Type B pancreatic cell (in vitro differentiated cells): Measurements from ENCODE around the gene ERP44. TPM values are rescaled to one million over a fixed set of nuclear protein-coding genes. Genes with fewer than 3 reads are reported as not detected.

Source experiments
- DNase-seq: peaks from one replicate; pipeline ENCODE4 v3.0.0; 2021; ENCODE audit warnings: mixed read lengths; ENCODE audit not compliant: unreplicated experiment; ENCODE audit errors: extremely low spot score
- H3K27ac Mint-ChIP-seq: 2 replicates; pipeline ENCODE4 v1.8.0; 2021; ENCODE audit warnings: mild to moderate bottlenecking, mixed read lengths
- H3K27me3 Mint-ChIP-seq: 2 replicates; pipeline ENCODE4 v1.8.0; 2021; ENCODE audit warnings: mixed read lengths
- H3K36me3 Mint-ChIP-seq: 2 replicates; pipeline ENCODE4 v1.8.0; 2021; ENCODE audit warnings: mixed read lengths
- H3K4me1 Mint-ChIP-seq: one replicate; pipeline ENCODE4 v1.8.0; 2021; ENCODE audit warnings: mixed read lengths; ENCODE audit not compliant: unreplicated experiment
- H3K4me3 Mint-ChIP-seq: 2 replicates; pipeline ENCODE4 v1.8.0; 2021; ENCODE audit warnings: mild to moderate bottlenecking, mixed read lengths
- H3K9me3 Mint-ChIP-seq: 2 replicates; pipeline ENCODE4 v1.8.0; 2021; ENCODE audit warnings: mixed read lengths
- CTCF ChIP-seq: fragments of 200-600 bp; sonication (generic); conservative IDR thresholded peaks from 2 replicates; pipeline ENCODE4 v1.5.0; 2021; ENCODE audit warnings: antibody characterized with exemption, mild to moderate bottlenecking
- total RNA-seq: library from RNA; stranded (reverse); gene quantifications from 2 replicates; pipeline ENCODE4 v1.2.1, GENCODE V29; 2021; ENCODE audit warnings: low replicate concordance

ERP44 gene
- total RNA-seq, 1 donor from 2014 or later = 21.2 TPM

- no peak for TF ChIP-seq CTCF
- Mint-ChIP-seq H3K27me3 (no peaks in the 10 kb centered on the region), H3K36me3 (peaks cover 33% of the 10 kb centered on the region), H3K4me1 (no peaks in the 10 kb centered on the region), H3K27ac (no peak overlapping the region), H3K9me3 (no peaks in the 10 kb centered on the region), H3K4me3 (no peak overlapping the region)
- DNase-seq = no peak
These were observed 49.2 kb downstream of the ERP44 start for GRCh38 chr9:100049551-100049950.

GRCh38 chr9:100038472-100038871 lies 60.3 kb downstream of the ERP44 start:
- H3K27me3 Mint-ChIP-seq = no peaks in the 10 kb centered on the region
- H3K4me1 Mint-ChIP-seq = no peaks in the 10 kb centered on the region
- no peak overlapping the region for H3K4me3 Mint-ChIP-seq
- H3K9me3 Mint-ChIP-seq = peaks cover 11% of the 10 kb centered on the region
- H3K36me3 Mint-ChIP-seq = peaks cover 48% of the 10 kb centered on the region
- DNase-seq = no peak
- no peak for TF ChIP-seq CTCF
- no peak overlapping the region for H3K27ac Mint-ChIP-seq

DNA sequence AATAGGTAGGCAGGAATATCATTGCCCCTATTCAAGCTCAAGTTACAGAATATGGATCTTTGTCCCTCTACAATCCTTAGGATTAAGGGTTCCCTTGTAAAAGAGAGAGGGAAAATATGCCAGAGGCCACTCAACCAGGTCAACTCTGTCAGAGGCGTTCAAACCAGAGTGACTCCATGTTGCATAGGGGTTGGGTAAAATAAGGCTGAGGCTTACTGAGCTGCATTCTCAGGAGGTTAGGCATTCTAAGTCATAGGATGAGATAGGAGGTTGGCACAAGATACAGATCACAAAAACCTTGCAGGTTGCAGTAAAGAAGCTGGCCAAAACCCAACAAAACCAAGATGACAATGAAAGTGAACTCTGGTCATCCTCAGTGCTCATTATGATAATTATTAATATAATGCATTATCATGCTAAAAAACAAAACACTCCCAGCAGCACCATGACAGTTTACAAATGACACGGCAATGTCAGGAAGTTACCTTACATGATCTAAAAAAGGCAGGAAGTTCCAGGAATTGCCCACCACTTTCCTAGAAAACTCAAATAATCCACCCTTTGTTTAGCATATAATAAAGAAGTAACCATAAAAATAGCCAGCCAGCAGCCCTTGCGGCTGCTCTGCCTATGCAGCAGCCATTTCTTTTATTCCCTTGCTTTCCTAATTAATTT lies 64.8 kb downstream of the ERP44 start:
- Mint-ChIP-seq H3K27me3 (no peaks in the 10 kb centered on the region), H3K4me1 (no peaks in the 10 kb centered on the region), H3K36me3 (peaks cover 27% of the 10 kb centered on the region), H3K9me3 (no peaks in the 10 kb centered on the region), H3K27ac (no peak overlapping the region), H3K4me3 (no peak overlapping the region)
- DNase-seq = no peak
- no peak for TF ChIP-seq CTCF

DNA sequence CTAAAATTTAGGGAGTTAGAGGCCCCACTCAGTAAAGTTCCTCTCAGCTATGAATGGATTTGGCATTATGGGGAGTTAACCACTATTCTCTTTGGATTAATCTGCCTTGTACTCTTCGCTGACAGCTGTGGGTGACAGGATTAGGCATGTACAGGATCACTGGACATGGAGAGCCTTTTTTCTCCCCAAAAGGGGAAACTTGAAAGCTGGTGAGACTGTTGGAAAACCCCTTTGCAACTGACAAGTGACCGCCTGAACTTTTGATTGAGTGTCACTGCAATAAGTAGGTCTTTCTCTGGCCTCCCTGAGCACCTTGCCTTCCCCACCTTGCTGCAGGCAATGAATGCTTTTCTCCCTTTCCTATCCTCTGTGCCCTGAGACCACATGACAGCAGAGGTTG lies 68.3 kb downstream of the ERP44 start:
- no peak for TF ChIP-seq CTCF
- Mint-ChIP-seq H3K27ac (no peak overlapping the region), H3K27me3 (no peaks in the 10 kb centered on the region), H3K9me3 (no peaks in the 10 kb centered on the region), H3K4me3 (no peak overlapping the region), H3K4me1 (peaks cover 4% of the 10 kb centered on the region), H3K36me3 (peaks cover 20% of the 10 kb centered on the region)
- DNase-seq = no peak

DNA sequence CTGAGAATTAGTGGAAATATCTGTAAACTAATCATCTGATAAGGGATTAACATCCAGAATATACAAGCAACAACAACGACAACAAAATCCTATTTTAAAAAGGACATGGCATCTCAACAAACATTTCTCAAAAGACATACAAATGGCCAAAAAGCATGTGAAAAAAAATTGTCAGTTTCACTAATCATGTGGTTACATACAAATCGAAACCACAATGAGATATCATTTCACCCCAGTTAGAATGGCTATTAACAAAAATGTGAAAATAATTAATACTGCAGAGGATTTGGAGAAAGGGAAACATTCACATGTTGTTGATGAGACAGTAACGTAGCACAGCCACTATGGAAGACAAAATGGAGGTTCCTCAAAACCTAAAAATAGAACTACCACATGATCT lies 69.5 kb downstream of the ERP44 start:
- Mint-ChIP-seq H3K4me1 (peaks cover 4% of the 10 kb centered on the region), H3K4me3 (no peak overlapping the region), H3K9me3 (no peaks in the 10 kb centered on the region), H3K27ac (no peak overlapping the region), H3K36me3 (peaks cover 22% of the 10 kb centered on the region), H3K27me3 (no peaks in the 10 kb centered on the region)
- no peak for TF ChIP-seq CTCF
- DNase-seq = no peak
